ENCODE results near the gene ABR. TPM values are rescaled to one million over a fixed set of nuclear protein-coding genes. Genes with fewer than 3 reads are reported as not detected.
"Not testable (repeated sequence)": the region's sequence is repeated elsewhere in the genome, so short reads cannot be mapped to it uniquely, and the experiment has no call there.

Gene ABR
- total and polyA plus RNA-seq, 7 donors: 30.4 to 146 (median 79.3) TPM

- no peaks in the 10 kb centered on the region for H3K27me3 ChIP-seq
- no peak for TF ChIP-seq EP300 (IDR thresholded peaks at IDR 0.05)
- TF ChIP-seq POLR2AphosphoS5 (IDR thresholded peaks at IDR 0.05): no peak
- no peak for TF ChIP-seq POLR2A (IDR thresholded peaks at IDR 0.05)
- TF ChIP-seq CTCF (IDR thresholded peaks at IDR 0.05): no peak
- DNase-seq: no peak
- intact Hi-C loops (cut with DNase I): no loop called here
- H3K4me3 ChIP-seq: no peak overlapping the region
- no peaks in the 10 kb centered on the region for H3K36me3 ChIP-seq
- peaks cover 0 to 8% (median 7%) of the 10 kb centered on the region in 4 donors for H3K4me1 ChIP-seq
- no peaks in the 10 kb centered on the region for H3K9me3 ChIP-seq
- H3K27ac ChIP-seq: no peak overlapping the region
- 86 to 91% methylated on average over 10 to 11 of the region's 11 CpGs for WGBS, 2 donors
These were observed 49.6 kb downstream of the ABR start for GRCh38 chr17:1130191-1130590.

GRCh38 chr17:1128463-1128862, 51.3 kb downstream of the ABR start:
- intact Hi-C loops (cut with DNase I); H3K4me1 ChIP-seq; H3K4me3 ChIP-seq; H3K27ac ChIP-seq; DNase-seq; H3K27me3 ChIP-seq; H3K9me3 ChIP-seq; H3K36me3 ChIP-seq: not testable (repeated sequence)
- 96 to 99% methylated on average over 6 of the region's 6 CpGs for WGBS, 2 donors

- no peaks in the 10 kb centered on the region for H3K36me3 ChIP-seq
- WGBS, 2 donors: 87 to 89% methylated on average over 24 of the region's 24 CpGs
- H3K9me3 ChIP-seq: no peaks in the 10 kb centered on the region
- intact Hi-C loops (cut with DNase I): no loop called here
- H3K27ac ChIP-seq: no peak overlapping the region
- DNase-seq: no peak
- no peak for TF ChIP-seq CTCF (IDR thresholded peaks at IDR 0.05)
- TF ChIP-seq POLR2AphosphoS5 (IDR thresholded peaks at IDR 0.05): no peak
- no peak for TF ChIP-seq EP300 (IDR thresholded peaks at IDR 0.05)
- TF ChIP-seq POLR2A (IDR thresholded peaks at IDR 0.05): no peak
- no peak overlapping the region for H3K4me3 ChIP-seq
- H3K4me1 ChIP-seq: peaks cover 0 to 15% (median 7%) of the 10 kb centered on the region in 4 donors
- H3K27me3 ChIP-seq: no peaks in the 10 kb centered on the region
These were observed 52.8 kb downstream of the ABR start for GRCh38 chr17:1126801-1127550.

GRCh38 chr17:1126250-1126797, 53.5 kb downstream of the ABR start:
- Histone ChIP-seq H3K36me3 (no peaks in the 10 kb centered on the region), H3K27me3 (no peaks in the 10 kb centered on the region), H3K4me3 (no peak overlapping the region), H3K4me1 (peaks cover 0 to 15% (median 7%) of the 10 kb centered on the region in 4 donors), H3K27ac (no peak overlapping the region), H3K9me3 (no peaks in the 10 kb centered on the region)
- no peak for DNase-seq
- intact Hi-C loops (cut with DNase I): no loop called here
- TF ChIP-seq EP300 (IDR thresholded peaks at IDR 0.05): no peak
- no peak for TF ChIP-seq POLR2A (IDR thresholded peaks at IDR 0.05)
- TF ChIP-seq CTCF (IDR thresholded peaks at IDR 0.05): no peak
- TF ChIP-seq POLR2AphosphoS5 (IDR thresholded peaks at IDR 0.05): no peak
- WGBS, 2 donors: 90 to 93% methylated on average over 26 of the region's 26 CpGs

GRCh38 chr17:1125788-1126145, 54.0 kb downstream of the ABR start:
- Histone ChIP-seq H3K9me3 (no peaks in the 10 kb centered on the region), H3K4me1 (peaks cover 0 to 15% (median 7%) of the 10 kb centered on the region in 4 donors), H3K27me3 (no peaks in the 10 kb centered on the region), H3K27ac (peak overlapping the region in 1 of 4 donors; percentile 26), H3K36me3 (no peaks in the 10 kb centered on the region), H3K4me3 (peak overlapping the region in 2 of 4 donors; percentile 25 to 29)
- TF ChIP-seq EP300 (IDR thresholded peaks at IDR 0.05): no peak
- no peak for TF ChIP-seq POLR2AphosphoS5 (IDR thresholded peaks at IDR 0.05)
- no peak for TF ChIP-seq POLR2A (IDR thresholded peaks at IDR 0.05)
- TF ChIP-seq CTCF (IDR thresholded peaks at IDR 0.05): no peak
- no peak for DNase-seq
- 89 to 94% methylated on average over 11 of the region's 11 CpGs for WGBS, 2 donors
- intact Hi-C loops (cut with DNase I): no loop called here
